ENCODE results near the gene ARRDC1.
A peak's percentile ranks its signal among the peaks of the same experiment; 100 is the strongest.

Gene ARRDC1

DNA sequence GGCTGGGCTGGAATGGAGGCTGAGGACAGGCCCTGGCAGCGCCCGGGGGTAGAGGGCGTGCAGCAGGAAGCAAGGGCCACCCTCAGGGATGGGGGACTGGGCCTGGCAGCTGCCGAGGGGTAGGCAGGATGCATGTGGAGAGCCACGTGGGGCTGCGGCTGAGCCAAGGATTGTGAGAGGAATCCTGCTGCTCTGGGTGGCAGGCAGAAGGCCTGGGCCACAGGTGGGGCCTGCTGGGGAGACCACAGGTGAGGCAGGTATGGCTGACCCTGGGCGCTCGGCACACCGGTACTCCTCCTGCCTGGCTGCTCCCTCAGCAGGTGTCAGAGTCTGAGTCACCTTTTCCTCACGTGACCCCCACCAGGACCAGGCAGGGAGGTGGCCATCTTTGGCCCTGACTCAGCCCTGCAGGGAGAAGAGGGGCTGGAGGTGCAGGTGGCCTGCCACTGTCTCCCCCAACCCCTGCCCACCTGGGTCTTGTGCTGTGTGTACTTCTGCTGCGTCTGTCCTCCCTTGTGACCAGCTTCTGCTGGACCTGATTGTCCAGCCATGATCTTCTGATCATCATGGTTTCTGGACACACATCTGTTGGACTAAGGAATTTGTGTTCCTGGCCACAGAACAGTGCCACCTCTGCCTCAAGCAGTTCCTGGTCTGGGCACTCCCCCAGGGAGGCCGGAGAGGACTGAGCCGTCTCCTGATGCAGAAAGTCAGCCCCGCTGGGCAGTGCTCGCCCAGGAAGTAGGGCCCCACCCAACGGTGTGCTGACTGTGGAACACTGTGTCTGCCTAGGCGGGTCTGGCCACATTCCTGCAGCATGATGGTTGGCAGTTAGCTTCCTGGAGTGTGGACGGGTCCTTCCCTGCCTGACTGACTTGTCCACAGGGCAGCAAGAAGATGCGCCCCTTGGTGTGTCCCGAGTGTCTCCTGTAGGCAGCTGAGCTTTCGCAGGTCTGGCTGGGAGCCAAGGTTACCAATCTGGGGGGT is 6.4 kb downstream of the ARRDC1 start (continued):
- peak; percentile 97 for TF ChIP-seq SCRT2 (tag by site-specific recombination; IDR thresholded peaks at IDR 0.05)
- TF ChIP-seq EGR2 (tag by site-specific recombination; IDR thresholded peaks at IDR 0.05; ENCODE audit: low read depth) = no peak
- TF ChIP-seq ZNF223 (tag by site-specific recombination; IDR thresholded peaks at IDR 0.05) = peak; percentile 75; the same call in 1 of the 2 replicates
- no peak for TF ChIP-seq PRDM2 (tag by site-specific recombination; IDR thresholded peaks at IDR 0.05; ENCODE audit: borderline replicate concordance)
- TF ChIP-seq ZBTB48 (tag by site-specific recombination; IDR thresholded peaks at IDR 0.05) = no peak; the same call in 1 of the 2 replicates
- TF ChIP-seq, protein P1, sequence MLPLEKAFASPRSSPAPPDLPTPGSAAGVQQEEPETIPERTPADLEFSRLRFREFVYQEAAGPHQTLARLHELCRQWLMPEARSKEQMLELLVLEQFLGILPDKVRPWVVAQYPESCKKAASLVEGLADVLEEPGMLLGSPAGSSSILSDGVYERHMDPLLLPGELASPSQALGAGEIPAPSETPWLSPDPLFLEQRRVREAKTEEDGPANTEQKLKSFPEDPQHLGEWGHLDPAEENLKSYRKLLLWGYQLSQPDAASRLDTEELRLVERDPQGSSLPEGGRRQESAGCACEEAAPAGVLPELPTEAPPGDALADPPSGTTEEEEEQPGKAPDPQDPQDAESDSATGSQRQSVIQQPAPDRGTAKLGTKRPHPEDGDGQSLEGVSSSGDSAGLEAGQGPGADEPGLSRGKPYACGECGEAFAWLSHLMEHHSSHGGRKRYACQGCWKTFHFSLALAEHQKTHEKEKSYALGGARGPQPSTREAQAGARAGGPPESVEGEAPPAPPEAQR (tag by site-specific recombination; IDR thresholded peaks at IDR 0.05) = no peak
- 0 out of 2 replicates have a peak, but pooled peaks have one; percentile 22 for TF ChIP-seq ZNF24 (tag by site-specific recombination; IDR thresholded peaks at IDR 0.05)
- no peak for TF ChIP-seq ZNF544 (tag by site-specific recombination; IDR thresholded peaks at IDR 0.05)
- TF ChIP-seq, protein P2, sequence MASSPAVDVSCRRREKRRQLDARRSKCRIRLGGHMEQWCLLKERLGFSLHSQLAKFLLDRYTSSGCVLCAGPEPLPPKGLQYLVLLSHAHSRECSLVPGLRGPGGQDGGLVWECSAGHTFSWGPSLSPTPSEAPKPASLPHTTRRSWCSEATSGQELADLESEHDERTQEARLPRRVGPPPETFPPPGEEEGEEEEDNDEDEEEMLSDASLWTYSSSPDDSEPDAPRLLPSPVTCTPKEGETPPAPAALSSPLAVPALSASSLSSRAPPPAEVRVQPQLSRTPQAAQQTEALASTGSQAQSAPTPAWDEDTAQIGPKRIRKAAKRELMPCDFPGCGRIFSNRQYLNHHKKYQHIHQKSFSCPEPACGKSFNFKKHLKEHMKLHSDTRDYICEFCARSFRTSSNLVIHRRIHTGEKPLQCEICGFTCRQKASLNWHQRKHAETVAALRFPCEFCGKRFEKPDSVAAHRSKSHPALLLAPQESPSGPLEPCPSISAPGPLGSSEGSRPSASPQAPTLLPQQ (tag by site-specific recombination; IDR thresholded peaks at IDR 0.05) = peak; percentile 85
- no peak for TF ChIP-seq HOXC10 (CRISPR knock-in tag; IDR thresholded peaks at IDR 0.05)
- TF ChIP-seq ZNF16 (tag by site-specific recombination; IDR thresholded peaks at IDR 0.05; ENCODE audit: low read depth) = no peak
- no peak for TF ChIP-seq ZNF239 (tag by site-specific recombination; IDR thresholded peaks at IDR 0.05)
- no peak for TF ChIP-seq GLI2 (tag by site-specific recombination; IDR thresholded peaks at IDR 0.05; ENCODE audit: borderline replicate concordance, low read depth)
- TF ChIP-seq, protein P3, sequence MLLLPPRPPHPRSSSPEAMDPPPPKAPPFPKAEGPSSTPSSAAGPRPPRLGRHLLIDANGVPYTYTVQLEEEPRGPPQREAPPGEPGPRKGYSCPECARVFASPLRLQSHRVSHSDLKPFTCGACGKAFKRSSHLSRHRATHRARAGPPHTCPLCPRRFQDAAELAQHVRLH (tag by site-specific recombination; IDR thresholded peaks at IDR 0.05) = no peak
- TF ChIP-seq ZNF747 (tag by site-specific recombination; IDR thresholded peaks at IDR 0.05) = no peak
- TF ChIP-seq ZNF791 (tag by site-specific recombination; IDR thresholded peaks at IDR 0.05) = no peak
- no peak for TF ChIP-seq ZNF530 (tag by site-specific recombination; IDR thresholded peaks at IDR 0.05; ENCODE audit: low read depth)
- TF ChIP-seq REPIN1 (tag by site-specific recombination; IDR thresholded peaks at IDR 0.05; ENCODE audit: low read depth) = no peak
- no peak for TF ChIP-seq ZBTB21 (tag by site-specific recombination; IDR thresholded peaks at IDR 0.05)
- no peak; the same call in 1 of the 2 replicates for TF ChIP-seq KLF8 (tag by site-specific recombination; IDR thresholded peaks at IDR 0.05)
- no peak for TF ChIP-seq ZNF48 (tag by site-specific recombination; IDR thresholded peaks at IDR 0.05)
- TF ChIP-seq SCRT1 (tag by site-specific recombination; IDR thresholded peaks at IDR 0.05; ENCODE audit: borderline replicate concordance) = peak; percentile 93
- TF ChIP-seq ZNF654 (tag by site-specific recombination; IDR thresholded peaks at IDR 0.05; ENCODE audit: low read depth) = no peak
- TF ChIP-seq, protein P4, sequence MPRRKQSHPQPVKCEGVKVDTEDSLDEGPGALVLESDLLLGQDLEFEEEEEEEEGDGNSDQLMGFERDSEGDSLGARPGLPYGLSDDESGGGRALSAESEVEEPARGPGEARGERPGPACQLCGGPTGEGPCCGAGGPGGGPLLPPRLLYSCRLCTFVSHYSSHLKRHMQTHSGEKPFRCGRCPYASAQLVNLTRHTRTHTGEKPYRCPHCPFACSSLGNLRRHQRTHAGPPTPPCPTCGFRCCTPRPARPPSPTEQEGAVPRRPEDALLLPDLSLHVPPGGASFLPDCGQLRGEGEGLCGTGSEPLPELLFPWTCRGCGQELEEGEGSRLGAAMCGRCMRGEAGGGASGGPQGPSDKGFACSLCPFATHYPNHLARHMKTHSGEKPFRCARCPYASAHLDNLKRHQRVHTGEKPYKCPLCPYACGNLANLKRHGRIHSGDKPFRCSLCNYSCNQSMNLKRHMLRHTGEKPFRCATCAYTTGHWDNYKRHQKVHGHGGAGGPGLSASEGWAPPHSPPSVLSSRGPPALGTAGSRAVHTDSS (tag by site-specific recombination; IDR thresholded peaks at IDR 0.05) = no peak
- peak; percentile 26; the same call in 1 of the 2 replicates for TF ChIP-seq SP3 (tag by site-specific recombination; IDR thresholded peaks at IDR 0.05)
- TF ChIP-seq, protein P5, sequence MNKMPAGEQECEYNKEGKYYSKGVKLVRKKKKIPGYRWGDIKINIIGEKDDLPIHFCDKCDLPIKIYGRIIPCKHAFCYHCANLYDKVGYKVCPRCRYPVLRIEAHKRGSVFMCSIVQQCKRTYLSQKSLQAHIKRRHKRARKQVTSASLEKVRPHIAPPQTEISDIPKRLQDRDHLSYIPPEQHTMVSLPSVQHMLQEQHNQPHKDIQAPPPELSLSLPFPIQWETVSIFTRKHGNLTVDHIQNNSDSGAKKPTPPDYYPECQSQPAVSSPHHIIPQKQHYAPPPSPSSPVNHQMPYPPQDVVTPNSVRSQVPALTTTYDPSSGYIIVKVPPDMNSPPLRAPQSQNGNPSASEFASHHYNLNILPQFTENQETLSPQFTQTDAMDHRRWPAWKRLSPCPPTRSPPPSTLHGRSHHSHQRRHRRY (tag by site-specific recombination; IDR thresholded peaks at IDR 0.05) = no peak
- TF ChIP-seq ZNF660 (tag by site-specific recombination; IDR thresholded peaks at IDR 0.05) = no peak
- peak; percentile 94 for TF ChIP-seq ZIC2 (tag by site-specific recombination; IDR thresholded peaks at IDR 0.05)
